Stimulated activated CD8-positive, alpha-beta memory T cell treated with anti-CD3 and anti-CD28 coated beads, Interleukin-15, amount 100 ng/mL, for 48 hours (primary cell): Measurements from ENCODE around the gene RPS15A.
"Not testable (repeated sequence)": the region's sequence is repeated elsewhere in the genome, so short reads cannot be mapped to it uniquely, and the experiment has no call there.

Source experiments
- DNase-seq, 2 donors: peaks; one replicate each; pipeline ENCODE4 v3.0.0-alpha.2; 2020; ENCODE audit warnings: low read depth in 2 of 2

RPS15A gene

DNA sequence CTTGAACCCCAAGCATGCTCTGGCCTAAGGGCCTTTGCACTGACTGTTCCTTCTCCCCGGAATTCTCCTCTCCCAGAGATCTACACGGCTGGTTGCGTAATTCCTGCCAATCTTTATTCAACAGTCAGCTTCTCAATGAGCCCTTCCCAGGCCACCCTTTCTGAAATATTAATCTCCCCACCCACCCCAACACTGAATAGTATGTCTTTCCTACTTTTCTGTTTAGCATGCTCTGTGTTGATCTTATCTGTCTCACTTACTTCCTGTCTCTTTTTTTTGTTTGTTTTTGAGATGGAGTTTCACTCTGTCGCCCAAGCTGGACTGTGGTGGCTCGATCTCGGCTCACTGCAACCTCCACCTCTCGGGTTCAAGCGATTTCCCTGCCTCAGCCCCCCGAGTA, 33.5 kb downstream of the RPS15A start:
- not testable (repeated sequence) for DNase-seq

DNA sequence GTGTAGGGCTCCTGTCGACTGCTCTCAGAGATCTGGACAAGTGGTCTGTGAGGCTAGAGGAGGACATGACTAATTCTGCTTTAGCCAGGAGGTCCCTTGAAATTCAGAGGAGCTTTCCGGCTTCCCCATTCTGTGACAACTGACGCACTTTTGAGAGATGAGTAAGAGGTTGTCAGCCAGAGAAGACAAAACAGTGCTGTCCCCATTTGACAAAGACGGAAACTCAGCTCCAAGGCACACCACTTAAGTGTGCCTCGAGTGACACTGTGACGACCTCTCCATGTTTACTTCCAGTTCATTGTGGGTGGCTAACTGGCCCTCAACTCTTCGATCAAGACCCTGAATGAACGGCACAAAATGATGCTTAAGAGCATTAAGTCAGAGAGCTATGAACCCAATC, 47.3 kb downstream of the RPS15A start:
- DNase-seq, result not testable (repeated sequence)

DNA sequence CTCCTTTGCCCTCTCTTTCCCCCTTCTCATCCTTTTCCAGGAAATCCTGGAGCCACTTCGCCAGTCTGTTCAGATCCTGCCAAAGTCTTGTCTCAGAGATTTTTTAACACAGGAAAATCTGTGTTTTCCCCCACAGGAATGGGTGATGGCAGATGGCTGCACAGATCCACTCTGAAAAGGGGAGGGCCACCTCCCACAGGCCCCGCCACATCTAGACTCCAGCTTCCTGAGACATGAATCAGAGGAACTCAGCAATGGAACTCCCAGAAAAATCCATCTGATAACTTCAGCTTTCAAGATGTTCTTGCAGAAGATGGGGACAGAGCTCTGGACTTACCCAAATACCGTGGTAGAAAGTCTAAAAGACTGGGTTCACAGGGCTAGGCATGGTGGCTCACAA, 50.1 kb downstream of the RPS15A start:
- not testable (repeated sequence) for DNase-seq

DNA sequence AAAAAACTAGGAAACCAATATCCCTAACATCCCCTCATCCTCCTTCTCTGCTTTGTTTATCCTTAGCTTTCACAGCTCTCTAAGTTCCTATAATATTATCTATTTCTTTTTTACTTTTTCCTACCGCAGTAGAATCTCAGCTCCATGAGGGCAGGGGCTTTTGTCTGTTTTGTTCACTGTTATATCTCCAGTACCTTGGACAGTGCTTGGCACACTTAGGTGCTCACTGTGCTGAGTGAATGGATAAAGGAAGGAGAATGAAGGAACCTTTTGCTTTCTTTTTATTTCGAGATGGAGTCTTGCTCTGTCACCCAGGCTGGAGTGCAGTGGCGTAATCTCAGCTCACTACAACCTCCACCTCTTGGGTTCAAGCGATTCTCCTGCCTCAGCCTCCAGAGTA, 51.4 kb downstream of the RPS15A start:
- DNase-seq, result not testable (repeated sequence)

DNA sequence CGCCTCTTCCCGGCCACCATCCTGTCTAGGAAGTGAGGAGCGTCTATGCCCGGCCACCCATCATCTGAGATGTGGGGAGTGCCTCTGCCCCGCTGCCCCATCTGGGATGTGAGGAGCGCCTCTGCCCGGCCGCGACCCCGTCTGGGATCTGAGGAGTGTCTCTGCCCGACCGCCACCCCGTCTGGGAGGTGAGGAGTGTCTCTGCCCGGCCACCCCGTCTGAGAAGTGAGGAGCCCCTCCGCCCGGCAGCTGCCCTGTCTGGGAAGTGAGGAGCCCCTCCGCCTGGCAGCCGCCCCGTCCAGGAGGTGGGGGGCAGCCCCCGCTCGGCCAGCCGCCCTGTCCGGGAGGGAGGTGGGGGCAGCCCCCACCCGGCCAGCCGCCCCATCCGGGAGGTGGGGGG, 55.9 kb downstream of the RPS15A start:
- DNase-seq, result not testable (repeated sequence)
